Right renal cortex interstitium (tissue), 3 donors: ENCODE data around the gene OSM. TPM values are rescaled to one million over a fixed set of nuclear protein-coding genes. Genes with fewer than 3 reads are reported as not detected.
"Not testable (repeated sequence)": the region's sequence is repeated elsewhere in the genome, so short reads cannot be mapped to it uniquely, and the experiment has no call there.

Experiments used
- DNase-seq, 3 donors: peaks; one replicate each; pipeline ENCODE4 v3.0.0-alpha.2; 2013; ENCODE audit warnings: low read depth in 3 of 3, low spot score in 2 of 3
- polyA plus RNA-seq, 3 donors: library from polyadenylated mRNA; unstranded; fragments of 120-200 nt; gene quantifications; one replicate each; pipeline ENCODE4 v1.2.1, GENCODE V29; 2013; ENCODE audit not compliant: insufficient read length in 3 of 3

Gene OSM
- polyA plus RNA-seq, 3 donors = 0.17 to 0.20 TPM; not detected in 1

GRCh38 chr22:30245985-30246813 lies 20.5 kb downstream of the OSM start, which contains the start of gene LIF:
LIF (minus strand) TSS chr22:30246759; CDS start chr22:30246695, 64 bp downstream.
- no peak for DNase-seq

DNA sequence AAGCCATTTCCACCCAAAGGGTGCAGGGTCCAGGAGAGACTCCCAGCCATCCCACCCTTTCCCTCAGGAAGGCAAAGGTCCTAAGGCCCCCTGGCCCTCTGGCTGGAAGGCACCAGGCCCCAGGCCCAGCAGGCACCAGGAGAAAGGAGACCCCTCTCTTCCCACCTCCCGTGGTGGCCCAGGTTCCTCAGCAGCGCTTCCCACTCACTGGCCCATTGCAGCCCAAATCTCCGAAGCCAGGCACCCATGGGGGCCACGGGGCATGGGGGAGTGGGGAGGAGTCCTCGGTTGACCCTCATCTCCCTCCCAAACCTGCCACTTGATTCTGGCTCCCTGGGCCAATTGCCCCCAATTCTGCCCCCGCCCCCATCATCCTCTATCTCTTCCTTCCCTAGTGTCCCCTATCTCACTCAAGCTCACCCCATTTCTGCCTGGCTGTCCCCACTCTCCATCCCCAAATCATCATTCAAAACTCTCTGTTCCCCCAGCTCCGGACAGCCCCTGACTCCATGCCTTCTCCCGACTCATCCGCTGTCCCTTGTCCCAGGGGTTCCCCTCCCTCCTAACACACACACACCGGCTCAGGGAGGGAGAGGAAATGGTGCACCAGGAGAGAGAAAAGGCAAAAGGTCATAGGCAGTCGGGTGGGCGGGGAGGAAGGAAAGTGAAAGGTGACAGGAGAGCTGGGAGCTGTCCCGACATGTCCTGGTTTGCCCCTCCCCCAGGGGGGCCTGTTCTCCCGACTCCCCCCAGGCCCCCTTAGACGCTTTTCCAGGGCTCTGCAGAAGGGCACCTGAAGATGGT lies 21.3 kb downstream of the OSM start:
- DNase-seq = no peak

DNA sequence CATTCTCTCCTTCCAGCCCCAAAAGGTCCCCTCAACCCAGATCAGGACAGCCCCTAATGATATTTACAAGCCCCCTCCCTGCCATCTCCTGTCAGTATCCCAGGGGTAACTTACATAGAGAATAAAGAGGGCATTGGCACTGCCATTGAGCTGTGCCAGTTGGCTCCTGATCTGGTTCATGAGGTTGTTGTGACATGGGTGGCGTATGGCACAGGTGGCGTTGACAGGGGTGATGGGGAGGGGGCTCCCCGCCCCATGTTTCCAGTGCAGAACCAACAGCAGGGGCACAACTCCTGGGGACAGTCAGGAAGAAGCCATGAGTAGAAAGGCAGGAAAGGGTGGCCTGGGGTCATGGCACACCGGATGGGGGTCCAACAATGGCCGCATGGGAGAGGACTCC lies 22.0 kb downstream of the OSM start:
- no peak for DNase-seq

GRCh38 chr22:30244066-30244465 lies 22.6 kb downstream of the OSM start:
- DNase-seq = no peak

DNA sequence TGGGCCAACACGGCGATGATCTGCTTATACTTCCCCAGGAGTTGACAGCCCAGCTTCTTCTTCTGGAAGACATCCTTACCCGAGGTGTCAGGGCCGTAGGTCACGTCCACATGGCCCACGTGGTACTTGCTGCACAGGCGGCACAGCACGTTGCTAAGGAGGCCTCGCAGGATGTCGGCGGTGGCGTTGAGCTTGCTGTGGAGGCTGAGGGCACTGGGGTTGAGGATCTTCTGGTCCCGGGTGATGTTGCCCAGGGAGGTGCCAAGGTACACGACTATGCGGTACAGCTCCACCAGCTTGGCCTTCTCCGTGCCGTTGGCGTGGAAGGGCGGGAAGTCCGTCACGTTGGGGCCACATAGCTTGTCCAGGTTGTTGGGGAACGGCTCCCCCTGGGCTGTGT lies 23.0 kb downstream of the OSM start:
- DNase-seq = no peak

DNA sequence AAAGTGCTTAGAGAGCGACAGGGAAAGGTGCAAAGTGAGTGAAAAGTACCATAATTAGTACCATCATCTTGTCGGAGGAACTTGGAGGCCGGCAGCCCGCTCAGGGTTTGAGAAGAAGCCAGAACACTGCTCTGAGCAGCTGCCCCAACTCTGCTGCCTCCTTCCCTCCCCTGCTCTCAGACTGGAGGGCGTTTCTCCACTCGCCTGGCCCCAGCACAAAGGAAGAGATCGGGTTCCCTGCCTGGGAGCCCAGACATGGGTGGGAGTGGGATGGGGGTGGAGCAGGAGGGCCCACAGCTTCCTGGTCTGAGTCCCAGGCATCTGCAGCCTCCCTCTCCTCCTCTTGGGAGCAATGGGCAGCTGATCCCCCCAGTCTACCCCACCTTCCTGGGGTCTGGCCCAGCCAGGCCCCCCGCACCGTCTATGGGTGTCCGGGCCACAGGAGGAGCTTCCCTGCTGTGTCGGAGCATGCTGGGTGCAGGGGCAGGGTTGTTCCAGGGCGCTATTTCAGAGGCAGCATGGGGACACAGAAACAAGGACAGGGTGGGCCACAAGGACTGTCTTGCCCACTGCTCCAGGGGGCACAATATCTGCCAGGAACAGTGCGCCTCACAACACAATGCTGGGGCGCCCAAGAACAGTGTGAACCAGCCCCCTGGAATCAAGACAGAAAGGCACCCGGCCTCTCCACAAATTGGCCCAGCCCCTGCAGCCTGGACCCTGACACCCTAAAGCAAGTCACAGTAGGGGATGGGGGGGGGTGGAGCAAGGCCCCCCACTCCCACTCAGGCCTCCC lies 24.9 kb downstream of the OSM start:
- DNase-seq = no peak

GRCh38 chr22:30240541-30241417 lies 25.9 kb downstream of the OSM start:
- no peak for DNase-seq

DNA sequence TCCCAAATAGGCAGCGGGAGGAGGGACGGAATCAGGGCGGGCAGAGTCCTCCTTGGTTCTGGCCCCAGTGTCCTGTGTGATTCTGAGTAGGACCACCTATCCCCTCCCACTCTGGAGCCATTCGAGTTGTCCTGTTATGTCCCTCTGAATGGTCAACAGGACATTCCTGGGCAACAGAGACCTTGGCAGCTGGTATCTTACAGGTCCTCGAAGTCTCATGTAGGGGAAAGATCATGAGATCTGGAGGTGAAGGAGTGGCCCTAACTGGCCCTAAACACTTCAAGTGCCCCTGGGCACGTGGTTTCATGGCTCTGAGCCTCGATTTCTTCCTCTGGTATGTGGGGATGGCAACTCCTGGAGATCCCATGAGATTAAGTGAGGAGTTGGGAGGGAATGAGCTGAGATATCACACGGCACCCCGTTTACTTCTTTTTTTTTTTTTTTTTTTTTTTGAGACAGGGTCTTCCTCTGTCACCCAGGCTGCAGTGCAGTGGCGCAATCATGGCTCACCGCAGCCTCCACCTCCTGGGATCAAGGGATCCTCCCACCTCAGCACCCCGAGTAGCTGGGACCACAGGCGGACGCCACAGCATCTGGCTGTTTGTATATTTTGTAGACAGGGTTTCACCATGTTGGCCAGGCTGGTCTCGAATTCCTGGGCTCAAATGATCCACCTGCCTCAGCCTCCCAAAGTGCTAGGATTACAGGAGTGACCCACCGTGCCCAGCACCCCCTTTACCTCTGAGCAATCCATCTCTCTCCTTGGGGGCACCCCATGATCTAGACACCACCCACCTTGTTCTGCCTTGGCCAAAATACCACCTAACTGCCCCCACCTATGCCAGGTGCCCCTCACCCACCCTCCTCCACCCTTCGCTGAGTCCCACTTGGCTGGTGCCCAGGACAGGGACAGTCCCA lies 26.9 kb downstream of the OSM start:
- no peak for DNase-seq

DNA sequence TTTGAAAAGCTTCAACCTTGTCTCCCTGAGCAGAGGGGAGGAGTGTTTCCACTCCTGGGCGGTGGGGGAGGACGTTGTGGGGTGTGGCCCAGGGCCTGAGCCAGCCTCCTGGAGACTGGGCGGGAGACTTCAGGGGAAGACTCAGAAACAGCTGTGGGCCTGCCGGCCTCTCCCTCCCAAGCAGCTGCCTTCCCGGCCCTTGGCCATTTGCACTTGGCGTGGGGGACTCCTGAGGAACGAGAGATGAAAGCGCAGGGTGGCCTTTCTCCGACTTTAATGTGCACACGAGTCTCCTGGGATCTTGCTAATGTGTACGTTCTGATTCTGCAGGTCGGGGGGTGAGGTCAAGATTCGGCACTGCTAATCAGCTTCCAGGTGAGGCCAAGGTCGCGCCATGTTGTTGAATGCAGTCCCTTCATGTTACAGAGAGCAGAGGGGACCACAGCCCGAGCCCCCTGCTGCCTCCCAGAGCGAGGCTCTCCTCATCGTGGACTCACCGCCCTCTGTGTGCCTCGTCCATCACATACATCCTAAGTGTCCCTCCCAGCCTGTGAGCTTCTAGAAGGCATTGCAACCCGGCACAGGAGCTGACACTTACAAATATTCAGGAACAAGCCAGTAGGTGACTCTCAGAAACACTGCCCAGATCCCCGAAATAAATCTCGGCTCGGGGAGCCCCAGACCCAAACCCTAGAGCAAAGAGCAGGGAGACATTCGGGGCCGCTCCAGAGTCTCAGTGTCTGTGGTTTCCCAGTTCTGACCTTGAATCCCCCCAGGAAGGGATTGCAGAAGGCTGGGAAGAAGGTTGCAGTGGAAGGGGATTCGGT lies 27.8 kb downstream of the OSM start:
- DNase-seq = no peak

DNA sequence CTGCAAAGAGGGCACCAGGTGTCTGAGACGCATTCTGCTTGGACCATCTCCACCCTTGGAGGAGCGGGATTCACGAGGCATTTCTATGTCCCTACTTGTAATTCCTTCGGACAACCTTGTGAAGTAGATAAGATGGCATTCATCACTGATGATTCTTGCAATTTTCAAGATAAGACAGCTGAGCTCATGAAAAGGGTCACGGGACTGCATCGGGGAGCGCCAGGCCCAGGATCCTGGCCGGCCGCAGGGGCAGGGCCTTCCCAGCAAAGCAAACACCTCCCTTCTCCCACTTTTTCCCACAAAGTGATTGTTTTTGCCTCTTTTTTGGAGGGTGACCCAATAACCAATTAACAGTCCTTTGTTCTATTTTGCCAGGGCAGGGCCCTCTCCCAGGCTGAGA lies 28.5 kb downstream of the OSM start:
- no peak for DNase-seq

DNA sequence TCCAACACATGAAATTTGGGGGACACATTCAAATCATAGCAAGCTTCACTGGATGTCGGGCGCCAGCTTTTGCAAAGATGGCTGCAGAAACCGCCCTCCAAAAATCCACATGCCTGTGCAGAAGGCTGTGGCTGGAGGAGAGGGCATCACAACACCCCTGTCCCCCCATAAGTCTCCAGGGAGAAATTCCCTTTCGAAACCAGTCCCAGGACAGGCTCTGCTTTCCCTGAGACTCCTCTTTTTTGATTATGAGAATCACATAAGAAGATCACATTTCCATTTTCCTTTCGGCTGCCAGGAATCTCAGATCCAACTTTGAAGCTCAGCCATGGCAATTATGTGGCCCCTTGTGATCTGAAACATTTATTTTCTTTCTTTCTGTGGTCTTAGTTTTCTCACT lies 29.8 kb downstream of the OSM start:
- DNase-seq = no peak

- no peak for DNase-seq
Observed at GRCh38 chr22:30235687-30236170, 30.9 kb downstream of the OSM start.

DNA sequence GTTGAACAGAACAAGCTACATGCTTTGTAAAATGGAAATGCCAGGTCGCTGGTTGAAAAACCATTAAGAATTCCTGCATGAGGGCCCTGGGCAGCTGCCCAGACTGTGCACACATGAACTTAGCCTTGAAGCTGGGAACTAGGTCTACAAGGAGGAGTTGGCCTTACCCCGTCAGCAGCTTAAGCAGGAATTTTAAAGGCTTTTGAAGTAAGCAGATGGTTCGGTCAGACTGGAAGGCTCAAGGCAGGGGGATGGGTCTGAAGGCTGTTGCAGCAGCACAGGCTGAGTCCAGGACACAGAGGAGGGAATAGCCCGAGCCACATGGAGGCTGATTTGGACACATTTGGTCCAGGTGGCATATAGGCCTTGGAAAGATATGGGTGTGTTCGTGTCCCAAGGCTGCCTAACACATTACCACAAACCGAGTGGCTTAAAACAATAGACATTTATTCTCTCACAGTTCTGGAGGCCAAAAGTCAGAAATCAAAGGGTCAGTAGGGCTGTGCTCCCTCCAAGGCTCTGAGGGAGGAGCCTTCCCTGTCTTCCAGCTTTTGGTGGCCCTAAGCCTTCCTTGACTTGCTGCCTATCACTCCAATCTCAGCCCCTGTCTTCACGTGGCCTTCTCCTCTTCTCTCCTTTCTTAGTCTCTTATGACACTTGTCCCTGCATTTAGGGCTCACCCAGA lies 31.7 kb downstream of the OSM start:
- no peak for DNase-seq

- DNase-seq = not testable (repeated sequence)
Observed at GRCh38 chr22:30234325-30234724, 32.3 kb downstream of the OSM start.

DNA sequence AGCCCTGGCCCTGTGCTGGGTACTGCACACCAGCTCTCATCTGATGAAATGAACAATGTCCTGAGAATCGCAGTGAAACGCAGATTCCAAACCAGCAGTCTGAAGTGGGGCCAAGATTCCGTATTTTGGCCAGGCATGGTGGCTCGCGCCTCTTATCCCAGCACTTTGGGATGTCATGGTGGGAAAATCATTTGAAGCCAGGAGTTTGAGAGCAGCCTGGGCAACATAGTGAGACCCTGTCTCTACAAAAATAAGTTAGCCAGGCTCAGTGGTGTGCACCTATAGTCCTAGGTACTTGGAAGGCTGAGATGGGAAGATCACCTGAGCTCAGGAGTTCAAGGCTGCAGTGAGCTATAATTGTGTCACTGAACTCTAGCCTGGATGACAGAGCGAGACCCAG lies 33.1 kb downstream of the OSM start:
- no peak for DNase-seq

DNA sequence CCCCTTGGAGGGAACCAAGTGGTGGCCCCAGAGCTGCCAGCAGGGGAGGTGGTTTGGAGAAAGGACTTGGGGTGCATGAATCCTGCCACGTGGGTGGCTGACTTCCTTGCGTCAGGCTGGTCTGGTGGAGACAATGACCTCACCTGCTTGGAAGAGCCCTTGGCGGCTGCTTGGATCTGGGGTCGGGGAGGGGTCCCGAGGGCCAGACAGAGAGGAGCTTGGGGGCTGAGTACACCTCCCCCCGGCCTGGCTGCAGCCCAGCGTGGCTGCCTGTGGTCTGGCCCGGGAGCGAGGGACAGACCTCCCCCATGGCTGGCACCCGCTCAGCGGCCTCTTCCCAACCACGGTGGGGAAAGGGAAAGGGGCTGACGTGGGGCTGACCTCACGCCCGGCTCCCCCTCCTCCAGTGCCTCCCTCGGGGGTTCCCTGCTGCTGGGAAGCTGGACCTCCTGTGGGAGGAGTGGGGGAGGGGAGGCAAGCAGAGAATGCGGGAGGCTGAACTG lies 33.9 kb downstream of the OSM start:
- DNase-seq = no peak

DNA sequence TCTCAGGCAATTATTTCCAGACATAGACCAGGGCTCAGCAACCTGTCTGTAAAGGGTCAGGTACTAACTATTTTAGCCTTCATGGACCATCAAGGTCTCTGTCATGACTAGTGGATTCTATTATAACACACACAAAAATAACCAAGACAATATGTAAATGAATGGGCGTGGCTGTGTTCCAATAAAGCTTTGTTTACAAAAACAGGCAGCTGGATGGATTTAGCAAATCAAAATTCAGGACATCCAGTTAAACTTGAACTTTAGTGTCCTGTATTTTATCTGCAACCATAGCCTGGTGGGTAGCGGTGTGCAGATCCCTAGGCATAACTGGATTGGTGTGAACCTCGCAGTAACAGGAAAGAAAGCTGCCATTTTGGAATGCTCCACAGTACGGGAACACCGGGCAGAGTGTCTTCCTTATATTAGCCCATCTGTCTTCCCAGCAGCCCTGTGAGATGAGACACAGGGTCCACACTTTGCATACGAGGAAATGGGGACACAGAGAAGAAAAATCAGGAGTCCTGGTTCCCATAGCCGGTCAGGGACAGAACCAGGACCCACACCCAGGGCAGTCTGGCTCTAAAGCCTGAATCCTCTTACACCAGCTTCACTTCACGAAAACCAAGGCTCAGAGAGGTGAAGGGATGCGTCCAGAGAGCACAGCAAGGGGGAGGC lies 35.7 kb downstream of the OSM start:
- no peak for DNase-seq
